Nephron (organoid): Measurements from ENCODE around the gene TDRKH.
A peak's percentile ranks its signal among the peaks of the same experiment; 100 is the strongest.

Source experiments
- H3K27ac Mint-ChIP-seq, 3 experiments: 2 replicates each; pipeline ENCODE4 v1.8.0; 2020; ENCODE audit warnings: mixed read lengths in 3 of 3, mild to moderate bottlenecking in 2 of 3, moderate library complexity in 1 of 3
- H3K27me3 Mint-ChIP-seq: 2 replicates; pipeline ENCODE4 v1.8.0; 2021; ENCODE audit warnings: low read depth, mild to moderate bottlenecking, moderate library complexity, mixed read lengths
- H3K36me3 Mint-ChIP-seq: 2 replicates; pipeline ENCODE4 v1.8.0; 2020; ENCODE audit warnings: low read depth, mixed read lengths
- H3K4me1 Mint-ChIP-seq: 2 replicates; pipeline ENCODE4 v1.8.0; 2020; ENCODE audit warnings: mixed read lengths
- H3K4me3 Mint-ChIP-seq, 3 experiments: 2 replicates each; pipeline ENCODE4 v1.8.0; 2020; ENCODE audit warnings: mild to moderate bottlenecking in 3 of 3, mixed read lengths in 3 of 3, moderate library complexity in 2 of 3
- H3K9me3 Mint-ChIP-seq: 2 replicates; pipeline ENCODE4 v1.8.0; 2020; ENCODE audit warnings: mixed read lengths
- TF ChIP-seq, protein P1 (sequence below), 3 experiments: fragments of 200-600 bp; sonication (generic); IDR thresholded peaks; one replicate each; pipeline ENCODE4 v1.5.0; 2021; ENCODE audit warnings: antibody characterized with exemption in 3 of 3; ENCODE audit not compliant: unreplicated experiment in 3 of 3

Gene TDRKH

DNA sequence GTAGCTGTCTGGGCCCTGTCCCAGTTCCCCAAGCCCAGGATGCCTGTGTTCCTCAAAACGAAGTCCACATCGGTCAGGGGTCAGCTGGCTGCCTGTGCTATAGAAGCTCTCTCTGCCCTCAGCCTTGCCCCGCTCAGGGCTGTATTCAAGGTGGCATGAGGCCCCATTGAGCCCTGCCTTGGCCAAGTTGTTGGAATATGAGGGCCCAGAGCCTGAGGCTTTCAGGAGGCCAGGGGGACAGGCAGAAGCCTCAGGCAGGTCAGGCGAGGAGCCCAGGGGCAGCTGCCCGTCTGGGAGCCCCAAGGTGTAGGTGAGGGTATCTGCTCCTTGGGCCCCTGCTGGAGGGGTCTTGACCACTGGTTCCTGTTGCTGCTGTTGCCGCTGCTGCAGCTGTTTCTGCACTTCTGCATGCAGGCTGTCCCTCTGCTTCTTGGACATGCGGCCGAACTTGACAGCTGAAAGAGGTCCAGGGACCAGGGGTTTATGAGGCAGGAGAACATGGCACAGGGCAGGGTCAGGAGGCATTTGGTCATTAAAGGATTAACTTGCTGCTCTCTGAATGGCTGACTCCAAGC is 24.8 kb upstream of the TDRKH start:
- no peak overlapping the region for H3K27ac Mint-ChIP-seq
- H3K27me3 Mint-ChIP-seq: peaks cover 36% of the 10 kb centered on the region
- H3K4me3 Mint-ChIP-seq: no peak overlapping the region
- H3K4me1 Mint-ChIP-seq: peaks cover 11% of the 10 kb centered on the region
- no peaks in the 10 kb centered on the region for H3K36me3 Mint-ChIP-seq
- no peaks in the 10 kb centered on the region for H3K9me3 Mint-ChIP-seq
- TF ChIP-seq, protein P1, sequence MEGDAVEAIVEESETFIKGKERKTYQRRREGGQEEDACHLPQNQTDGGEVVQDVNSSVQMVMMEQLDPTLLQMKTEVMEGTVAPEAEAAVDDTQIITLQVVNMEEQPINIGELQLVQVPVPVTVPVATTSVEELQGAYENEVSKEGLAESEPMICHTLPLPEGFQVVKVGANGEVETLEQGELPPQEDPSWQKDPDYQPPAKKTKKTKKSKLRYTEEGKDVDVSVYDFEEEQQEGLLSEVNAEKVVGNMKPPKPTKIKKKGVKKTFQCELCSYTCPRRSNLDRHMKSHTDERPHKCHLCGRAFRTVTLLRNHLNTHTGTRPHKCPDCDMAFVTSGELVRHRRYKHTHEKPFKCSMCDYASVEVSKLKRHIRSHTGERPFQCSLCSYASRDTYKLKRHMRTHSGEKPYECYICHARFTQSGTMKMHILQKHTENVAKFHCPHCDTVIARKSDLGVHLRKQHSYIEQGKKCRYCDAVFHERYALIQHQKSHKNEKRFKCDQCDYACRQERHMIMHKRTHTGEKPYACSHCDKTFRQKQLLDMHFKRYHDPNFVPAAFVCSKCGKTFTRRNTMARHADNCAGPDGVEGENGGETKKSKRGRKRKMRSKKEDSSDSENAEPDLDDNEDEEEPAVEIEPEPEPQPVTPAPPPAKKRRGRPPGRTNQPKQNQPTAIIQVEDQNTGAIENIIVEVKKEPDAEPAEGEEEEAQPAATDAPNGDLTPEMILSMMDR (IDR thresholded peaks at IDR 0.05; ENCODE audit: unreplicated experiment in 3 of 3): no peak

DNA sequence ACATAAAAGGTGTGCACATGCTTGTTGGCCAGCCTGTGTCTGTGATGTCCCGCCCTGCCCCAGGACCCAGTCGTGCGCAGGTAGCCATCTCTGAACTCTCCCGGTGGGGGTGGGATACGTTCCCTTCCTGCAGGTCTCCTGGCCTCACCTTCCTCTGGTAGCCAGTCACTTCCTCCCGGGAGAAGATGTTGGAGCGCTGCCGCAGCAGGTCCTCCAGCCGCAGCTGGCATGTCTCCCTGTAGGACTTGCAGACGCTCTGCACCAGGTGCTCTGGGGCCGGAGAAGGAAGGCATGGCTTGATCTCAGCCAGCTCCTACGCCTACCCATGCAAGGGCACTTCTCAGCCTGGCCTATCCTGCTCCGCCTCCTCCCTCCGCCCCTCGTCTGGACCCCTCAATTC is 24.1 kb upstream of the TDRKH start:
- Mint-ChIP-seq H3K27ac (no peak overlapping the region), H3K9me3 (no peaks in the 10 kb centered on the region), H3K27me3 (peaks cover 34% of the 10 kb centered on the region), H3K36me3 (no peaks in the 10 kb centered on the region), H3K4me1 (peaks cover 11% of the 10 kb centered on the region), H3K4me3 (no peak overlapping the region)
- TF ChIP-seq, protein P1 (IDR thresholded peaks at IDR 0.05; ENCODE audit: unreplicated experiment in 3 of 3): no peak

DNA sequence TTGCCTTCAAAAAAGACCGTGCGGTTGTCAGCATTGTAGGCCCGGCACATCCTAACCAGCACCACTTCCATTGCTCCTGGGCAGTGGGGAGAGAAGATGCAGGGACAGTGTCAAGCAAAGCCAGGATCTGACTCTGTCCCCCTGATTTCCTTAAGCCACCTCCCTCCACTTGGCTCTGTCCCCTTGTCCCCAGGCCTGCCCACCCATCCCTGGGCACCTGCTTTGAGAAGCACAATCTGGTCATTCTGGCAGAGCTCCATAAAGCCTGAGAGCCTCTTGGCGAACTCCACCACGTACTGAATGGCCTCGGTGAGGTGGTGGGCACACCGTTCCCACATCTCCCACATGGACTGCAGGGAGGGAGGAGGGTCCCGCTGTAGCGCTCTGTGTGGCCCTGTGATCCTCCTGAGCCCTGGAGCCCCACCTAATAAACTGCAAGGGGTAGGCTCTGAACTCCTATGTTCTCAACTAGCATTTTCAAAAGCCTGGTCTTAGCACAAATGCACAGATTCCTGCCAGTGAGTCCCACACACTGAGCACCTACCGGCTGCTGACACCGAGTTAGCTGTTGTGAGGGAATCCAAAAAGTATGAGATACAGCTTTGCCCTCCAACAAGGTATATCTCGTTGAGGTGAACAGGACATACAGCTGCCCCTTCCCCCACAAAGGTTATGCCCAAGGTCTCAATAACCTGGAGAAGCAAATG is 23.1 kb upstream of the TDRKH start:
- Mint-ChIP-seq H3K9me3 (no peaks in the 10 kb centered on the region), H3K4me1 (peaks cover 11% of the 10 kb centered on the region), H3K27me3 (peaks cover 35% of the 10 kb centered on the region), H3K36me3 (no peaks in the 10 kb centered on the region), H3K27ac (no peak overlapping the region), H3K4me3 (no peak overlapping the region)
- TF ChIP-seq, protein P1 (IDR thresholded peaks at IDR 0.05; ENCODE audit: unreplicated experiment in 3 of 3): no peak

DNA sequence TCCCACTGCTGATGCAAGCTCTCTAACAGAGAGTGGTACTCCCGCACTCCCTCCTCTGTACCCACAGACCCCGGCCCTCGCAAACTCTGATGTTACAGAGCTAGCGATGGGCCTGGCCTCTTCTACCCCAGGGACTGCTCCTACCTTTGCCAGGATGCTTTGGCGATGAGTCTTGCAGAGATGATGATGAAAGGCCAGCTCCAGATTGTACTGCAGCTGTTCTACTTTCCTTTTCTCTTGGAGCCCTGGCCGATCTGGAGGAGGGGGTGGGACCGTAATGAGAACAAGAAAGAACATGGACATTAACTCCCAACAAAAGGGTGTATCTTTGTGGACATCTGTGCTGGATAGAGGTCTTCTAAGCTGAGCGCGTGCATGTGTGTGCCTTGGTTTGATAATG is 20.9 kb upstream of the TDRKH start:
- H3K9me3 Mint-ChIP-seq: no peaks in the 10 kb centered on the region
- no peaks in the 10 kb centered on the region for H3K4me1 Mint-ChIP-seq

DNA sequence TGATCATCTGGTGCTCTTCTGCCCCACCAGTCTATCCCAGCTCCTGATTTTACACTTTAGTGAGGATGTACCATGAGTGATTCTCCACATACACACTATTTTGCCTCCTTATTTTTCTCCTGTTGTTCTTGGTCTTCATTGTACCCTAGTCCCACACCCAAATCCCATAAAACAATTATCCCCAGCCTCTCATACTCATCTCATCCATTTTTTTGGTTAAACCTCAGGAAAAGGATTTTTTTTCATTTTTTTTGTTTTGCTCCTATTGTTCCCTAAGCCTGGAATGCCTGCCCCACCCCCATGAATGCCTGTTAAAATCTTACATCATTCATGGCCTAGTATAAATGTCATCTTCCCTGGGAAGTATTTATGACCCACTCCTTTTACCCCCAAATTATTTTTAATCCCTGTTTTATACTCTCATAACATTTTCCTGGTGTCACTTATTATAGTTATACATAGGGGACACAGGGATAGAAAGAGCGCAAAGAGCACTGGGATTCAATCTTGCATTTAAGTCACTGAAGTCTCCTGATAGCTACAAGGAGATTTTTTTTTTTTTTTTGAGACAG is 19.8 kb upstream of the TDRKH start:
- TF ChIP-seq, protein P1 (IDR thresholded peaks at IDR 0.05; ENCODE audit: unreplicated experiment in 3 of 3): no peak
- no peaks in the 10 kb centered on the region for H3K9me3 Mint-ChIP-seq
- H3K27ac Mint-ChIP-seq: peak overlapping the region in 1 of 3 experiments; percentile 4
- no peaks in the 10 kb centered on the region for H3K4me1 Mint-ChIP-seq
- no peaks in the 10 kb centered on the region for H3K36me3 Mint-ChIP-seq
- H3K4me3 Mint-ChIP-seq: no peak overlapping the region
- H3K27me3 Mint-ChIP-seq: peaks cover 40% of the 10 kb centered on the region

More for the DNA sequence above, 20.9 kb upstream of the TDRKH start:
- Mint-ChIP-seq H3K36me3 (no peaks in the 10 kb centered on the region), H3K27ac (no peak overlapping the region), H3K27me3 (peaks cover 37% of the 10 kb centered on the region), H3K4me3 (no peak overlapping the region)
- TF ChIP-seq, protein P1 (IDR thresholded peaks at IDR 0.05; ENCODE audit: unreplicated experiment in 3 of 3): no peak
